Superior temporal gyrus (tissue), 1 donor: ENCODE measurements around the gene IQGAP2.
"Not testable (repeated sequence)": the region's sequence is repeated elsewhere in the genome, so short reads cannot be mapped to it uniquely, and the experiment has no call there.

Experiments
- DNase-seq: peaks from one replicate; pipeline ENCODE4 v3.0.0-alpha.2; 2016; ENCODE audit errors: extremely low spot score

IQGAP2 gene

GRCh38 chr5:76500633-76501393, 97.7 kb downstream of the IQGAP2 start:
- DNase-seq, result no peak

- DNase-seq, result no peak
These were observed 100.8 kb downstream of the IQGAP2 start for GRCh38 chr5:76503929-76504328.

GRCh38 chr5:76504901-76505564, 101.9 kb downstream of the IQGAP2 start:
- no peak for DNase-seq

GRCh38 chr5:76513476-76513875, 110.4 kb downstream of the IQGAP2 start:
- no peak for DNase-seq

GRCh38 chr5:76514292-76514691, 111.2 kb downstream of the IQGAP2 start:
- DNase-seq, result no peak

GRCh38 chr5:76514713-76515112, 111.6 kb downstream of the IQGAP2 start:
- DNase-seq, result no peak

- DNase-seq, result no peak
These were observed 114.2 kb downstream of the IQGAP2 start for GRCh38 chr5:76517334-76517733.

GRCh38 chr5:76518246-76518645, 115.2 kb downstream of the IQGAP2 start:
- not testable (repeated sequence) for DNase-seq

GRCh38 chr5:76521240-76521758, 118.2 kb downstream of the IQGAP2 start:
- no peak for DNase-seq

GRCh38 chr5:76522103-76522935, 119.2 kb downstream of the IQGAP2 start:
- DNase-seq, result no peak

- DNase-seq, result no peak
These were observed 121.2 kb downstream of the IQGAP2 start for GRCh38 chr5:76524101-76524835.

- DNase-seq, result no peak
These were observed 121.8 kb downstream of the IQGAP2 start for GRCh38 chr5:76524868-76525267.

- DNase-seq, result no peak
These were observed 122.9 kb downstream of the IQGAP2 start for GRCh38 chr5:76525956-76526355.

GRCh38 chr5:76526950-76527583, 124.0 kb downstream of the IQGAP2 start:
- no peak for DNase-seq

GRCh38 chr5:76527685-76528161, 124.6 kb downstream of the IQGAP2 start:
- DNase-seq, result no peak

GRCh38 chr5:76528547-76529331, 125.7 kb downstream of the IQGAP2 start:
- DNase-seq, result no peak

- DNase-seq, result no peak
These were observed 126.6 kb downstream of the IQGAP2 start for GRCh38 chr5:76529464-76530344.

- no peak for DNase-seq
These were observed 129.0 kb downstream of the IQGAP2 start for GRCh38 chr5:76532052-76532451.

- no peak for DNase-seq
These were observed 129.9 kb downstream of the IQGAP2 start for GRCh38 chr5:76532973-76533372.
